SK-N-SH treated with all-trans-retinoic acid at 6 μM for 48 hours (cell line): ENCODE results near the gene UPK3A.
"Not testable (repeated sequence)": the region's sequence is repeated elsewhere in the genome, so short reads cannot be mapped to it uniquely, and the experiment has no call there.

ENCODE experiments used
- ATAC-seq: fragments of 200-7000 bp; cut with Tn5 transposase; 3 replicates; pipeline ENCODE4 v1.9.1; 2020; ENCODE audit warnings: mild to moderate bottlenecking, moderate library complexity
- ARNTL ChIP-seq: fragments of 450-650 bp; formaldehyde crosslinking; IDR thresholded peaks from 2 replicates; pipeline ENCODE4 v1.5.0; 2020; ENCODE audit warnings: low read depth, mild to moderate bottlenecking, moderate library complexity, borderline replicate concordance
- BACH2 ChIP-seq: fragments of 250-450 bp; sonication (Bioruptor Pico); IDR thresholded peaks from 2 replicates; pipeline ENCODE4 v1.9.0; 2021; ENCODE audit warnings: mild to moderate bottlenecking, borderline replicate concordance
- CREB5 ChIP-seq: fragments of 250-450 bp; sonication (Bioruptor Pico); IDR thresholded peaks from 2 replicates; pipeline ENCODE4 v1.5.1; 2020; ENCODE audit warnings: low read depth, mild to moderate bottlenecking, moderate library complexity
- CSDC2 ChIP-seq: fragments of 250-450 bp; sonication (Bioruptor Pico); IDR thresholded peaks from 2 replicates; pipeline ENCODE4 v1.5.0; 2020; ENCODE audit warnings: mild to moderate bottlenecking, moderate library complexity
- ESRRG ChIP-seq: fragments of 250-450 bp; sonication (Bioruptor Pico); IDR thresholded peaks from 2 replicates; pipeline ENCODE4 v1.6.1; 2021; ENCODE audit warnings: mild to moderate bottlenecking
- GLIS3 ChIP-seq: fragments of 250-450 bp; sonication (Bioruptor Pico); IDR thresholded peaks from 2 replicates; pipeline ENCODE4 v1.5.0; 2020; ENCODE audit warnings: mild to moderate bottlenecking, moderate library complexity
- ISL1 ChIP-seq: fragments of 250-450 bp; sonication (Bioruptor Pico); IDR thresholded peaks from 2 replicates; pipeline ENCODE4 v2.1.2; 2022; ENCODE audit warnings: mild to moderate bottlenecking, moderate library complexity
- OSR1 ChIP-seq: fragments of 250-450 bp; sonication (Bioruptor Pico); IDR thresholded peaks from 2 replicates; pipeline ENCODE4 v1.8.0; 2022; ENCODE audit warnings: moderate library complexity, mild to moderate bottlenecking, inconsistent platforms
- PATZ1 ChIP-seq: fragments of 250-450 bp; sonication (Bioruptor Pico); IDR thresholded peaks from 2 replicates; pipeline ENCODE4 v1.8.0; 2020; ENCODE audit warnings: mild to moderate bottlenecking, moderate library complexity, borderline replicate concordance
- POU6F1 ChIP-seq: fragments of 250-450 bp; sonication (Bioruptor Pico); IDR thresholded peaks from 2 replicates; pipeline ENCODE4 v1.8.0; 2021; ENCODE audit warnings: low read depth, mild to moderate bottlenecking, moderate library complexity, borderline replicate concordance
- PPARA ChIP-seq: fragments of 250-450 bp; sonication (Bioruptor Pico); IDR thresholded peaks from 2 replicates; pipeline ENCODE4 v1.5.0; 2020; ENCODE audit warnings: mild to moderate bottlenecking, borderline replicate concordance
- RARB ChIP-seq: fragments of 250-450 bp; sonication (Bioruptor Pico); IDR thresholded peaks from 2 replicates; pipeline ENCODE4 v1.8.0; 2021; ENCODE audit warnings: mild to moderate bottlenecking, moderate library complexity
- SNAI2 ChIP-seq: fragments of 250-450 bp; sonication (Bioruptor Pico); IDR thresholded peaks from 2 replicates; pipeline ENCODE4 v1.5.0; 2020; ENCODE audit warnings: mild to moderate bottlenecking, moderate library complexity
- TCF4 ChIP-seq: fragments of 250-450 bp; sonication (Bioruptor Pico); IDR thresholded peaks from 2 replicates; pipeline ENCODE4 v1.8.0; 2021; ENCODE audit warnings: mild to moderate bottlenecking, moderate library complexity, borderline replicate concordance
- TOX ChIP-seq: fragments of 250-450 bp; sonication (Bioruptor Pico); IDR thresholded peaks from 2 replicates; pipeline ENCODE4 v1.8.0; 2021; ENCODE audit warnings: mild to moderate bottlenecking, moderate library complexity, borderline replicate concordance
- TSHZ2 ChIP-seq: fragments of 250-450 bp; sonication (Bioruptor Pico); IDR thresholded peaks from 2 replicates; pipeline ENCODE4 v1.5.0; 2020; ENCODE audit warnings: mild to moderate bottlenecking, moderate library complexity
- ZC3H10 ChIP-seq: fragments of 250-450 bp; sonication (Bioruptor Pico); IDR thresholded peaks from 2 replicates; pipeline ENCODE4 v1.5.1; 2021; ENCODE audit warnings: mild to moderate bottlenecking, moderate library complexity
- ZFP3 ChIP-seq: fragments of 250-450 bp; sonication (Bioruptor Pico); IDR thresholded peaks from 2 replicates; pipeline ENCODE4 v1.5.0; 2020; ENCODE audit warnings: mild to moderate bottlenecking, moderate library complexity
- ZFP30 ChIP-seq: fragments of 450-650 bp; formaldehyde crosslinking; IDR thresholded peaks from 2 replicates; pipeline ENCODE4 v1.5.0; 2022; ENCODE audit warnings: mild to moderate bottlenecking, moderate library complexity
- ZNF565 ChIP-seq: fragments of 450-650 bp; formaldehyde crosslinking; conservative IDR thresholded peaks from 2 replicates; pipeline ENCODE4 v1.5.0; 2020; ENCODE audit warnings: low read depth, mild to moderate bottlenecking, moderate library complexity
- ZNF70 ChIP-seq: fragments of 450-650 bp; formaldehyde crosslinking; IDR thresholded peaks from 2 replicates; pipeline ENCODE4 v1.5.0; 2020; ENCODE audit warnings: mild to moderate bottlenecking, moderate library complexity
- ZNF8 ChIP-seq: fragments of 450-650 bp; formaldehyde crosslinking; IDR thresholded peaks from 2 replicates; pipeline ENCODE4 v1.5.0; 2020; ENCODE audit warnings: mild to moderate bottlenecking, moderate library complexity

UPK3A gene

GRCh38 chr22:45322873-45323525, 38.2 kb downstream of the UPK3A start (continued):
- TF ChIP-seq POU6F1 (CRISPR knock-in tag) (no peak), ZC3H10 (CRISPR knock-in tag) (no peak), ZFP30 (CRISPR knock-in tag) (no peak), TOX (CRISPR knock-in tag) (no peak)

- no peak for TF ChIP-seq RARB
- TF ChIP-seq ARNTL (CRISPR knock-in tag): no peak
- TF ChIP-seq PATZ1 (CRISPR knock-in tag): no peak
- TF ChIP-seq GLIS3: no peak
- TF ChIP-seq TSHZ2: no peak
- no peak for TF ChIP-seq ISL1 (CRISPR knock-in tag)
- TF ChIP-seq ESRRG (CRISPR knock-in tag): no peak
- no peak for TF ChIP-seq TCF4
- no peak for TF ChIP-seq SNAI2 (CRISPR knock-in tag)
- TF ChIP-seq CREB5: no peak
- TF ChIP-seq ZNF70: no peak
- no peak for TF ChIP-seq POU6F1 (CRISPR knock-in tag)
- no peak for TF ChIP-seq ZNF8
- no peak for TF ChIP-seq ZFP3
- TF ChIP-seq ZNF565 (CRISPR knock-in tag): no peak
- TF ChIP-seq BACH2 (CRISPR knock-in tag): no peak
- TF ChIP-seq ZC3H10 (CRISPR knock-in tag): no peak
- no peak for TF ChIP-seq OSR1 (CRISPR knock-in tag)
- TF ChIP-seq CSDC2: no peak
- no peak for TF ChIP-seq PPARA
- no peak for ATAC-seq
Observed at GRCh38 chr22:45323695-45324094, 38.9 kb downstream of the UPK3A start.

GRCh38 chr22:45324311-45324711, 39.6 kb downstream of the UPK3A start:
- ATAC-seq: no peak
- TF ChIP-seq CSDC2: no peak
- no peak for TF ChIP-seq ZNF8
- TF ChIP-seq TOX (CRISPR knock-in tag): no peak

GRCh38 chr22:45328261-45328660, 43.5 kb downstream of the UPK3A start:
- not testable (repeated sequence) for ATAC-seq
